ENCODE data around the gene NPC2. TPM values are rescaled to one million over a fixed set of nuclear protein-coding genes. Genes with fewer than 3 reads are reported as not detected.

Gene NPC2
- total RNA-seq, 1 donor from 2014 or later, result 178 TPM

DNA sequence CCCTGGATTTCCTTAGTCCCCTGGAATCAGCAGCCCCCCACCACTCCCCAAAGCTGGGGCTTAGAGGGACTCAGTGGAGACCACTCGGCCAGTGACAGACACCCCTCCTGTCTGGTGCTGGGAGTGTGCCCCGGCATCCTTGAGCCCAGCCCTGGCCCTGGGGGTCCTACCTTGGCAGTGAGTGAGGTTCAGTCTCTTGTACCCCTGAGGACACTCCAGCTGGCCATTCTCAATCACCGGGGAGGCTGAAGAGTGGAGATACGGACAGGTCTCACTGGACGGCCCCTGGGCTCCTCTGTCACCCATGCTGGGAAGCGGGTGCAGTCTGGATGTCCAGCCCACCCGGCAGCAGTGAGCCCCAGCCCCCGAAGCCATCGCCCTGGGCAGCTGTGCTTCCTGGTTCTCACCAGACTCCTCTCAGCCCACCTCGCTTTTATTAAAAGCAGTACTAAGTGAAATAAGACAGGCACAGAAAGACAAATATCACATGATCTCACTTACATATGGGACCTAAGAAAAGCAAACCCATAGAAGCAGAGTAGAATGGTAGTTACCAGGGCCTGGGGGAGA lies 42.7 kb upstream of the NPC2 start:
- H3K27ac Mint-ChIP-seq, result no peak overlapping the region
- H3K4me3 Mint-ChIP-seq, result no peak overlapping the region
- no peaks in the 10 kb centered on the region for H3K36me3 Mint-ChIP-seq
- no peaks in the 10 kb centered on the region for H3K9me3 Mint-ChIP-seq
- TF ChIP-seq, protein P1, sequence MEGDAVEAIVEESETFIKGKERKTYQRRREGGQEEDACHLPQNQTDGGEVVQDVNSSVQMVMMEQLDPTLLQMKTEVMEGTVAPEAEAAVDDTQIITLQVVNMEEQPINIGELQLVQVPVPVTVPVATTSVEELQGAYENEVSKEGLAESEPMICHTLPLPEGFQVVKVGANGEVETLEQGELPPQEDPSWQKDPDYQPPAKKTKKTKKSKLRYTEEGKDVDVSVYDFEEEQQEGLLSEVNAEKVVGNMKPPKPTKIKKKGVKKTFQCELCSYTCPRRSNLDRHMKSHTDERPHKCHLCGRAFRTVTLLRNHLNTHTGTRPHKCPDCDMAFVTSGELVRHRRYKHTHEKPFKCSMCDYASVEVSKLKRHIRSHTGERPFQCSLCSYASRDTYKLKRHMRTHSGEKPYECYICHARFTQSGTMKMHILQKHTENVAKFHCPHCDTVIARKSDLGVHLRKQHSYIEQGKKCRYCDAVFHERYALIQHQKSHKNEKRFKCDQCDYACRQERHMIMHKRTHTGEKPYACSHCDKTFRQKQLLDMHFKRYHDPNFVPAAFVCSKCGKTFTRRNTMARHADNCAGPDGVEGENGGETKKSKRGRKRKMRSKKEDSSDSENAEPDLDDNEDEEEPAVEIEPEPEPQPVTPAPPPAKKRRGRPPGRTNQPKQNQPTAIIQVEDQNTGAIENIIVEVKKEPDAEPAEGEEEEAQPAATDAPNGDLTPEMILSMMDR (IDR thresholded peaks at IDR 0.05; ENCODE audit: unreplicated experiment), result no peak
- DNase-seq (ENCODE audit: low spot score in 2 of 2, unreplicated experiment in 2 of 2), result no peak
- peaks cover 2% of the 10 kb centered on the region for H3K4me1 Mint-ChIP-seq
- H3K27me3 Mint-ChIP-seq (ENCODE audit: low read depth), result no peaks in the 10 kb centered on the region

DNA sequence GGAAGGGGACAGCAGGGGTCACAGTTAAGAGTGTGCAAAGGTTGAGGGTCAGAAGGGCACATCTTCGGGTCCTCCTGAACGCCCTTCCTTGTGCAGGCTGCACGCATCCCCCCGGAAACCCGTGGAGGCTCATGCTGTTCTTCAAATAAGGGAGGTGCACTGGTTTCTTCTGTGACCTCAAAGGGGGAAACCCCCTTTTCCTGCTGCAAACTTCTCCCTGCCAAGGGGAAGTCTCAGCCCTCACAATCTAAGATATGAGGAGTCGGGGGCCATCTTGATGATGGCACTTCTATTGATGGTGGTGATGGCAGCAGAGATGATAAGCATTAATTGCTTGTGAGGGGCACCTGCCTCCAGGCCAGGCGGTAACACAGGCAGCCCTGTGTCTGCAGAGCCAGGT lies 40.5 kb upstream of the NPC2 start:
- DNase-seq (ENCODE audit: low spot score in 2 of 2, unreplicated experiment in 2 of 2), result no peak
- Mint-ChIP-seq H3K27me3 (ENCODE audit: low read depth) (no peaks in the 10 kb centered on the region), H3K4me3 (no peak overlapping the region), H3K27ac (no peak overlapping the region), H3K4me1 (peaks cover 2% of the 10 kb centered on the region), H3K9me3 (no peaks in the 10 kb centered on the region), H3K36me3 (no peaks in the 10 kb centered on the region)
- TF ChIP-seq, protein P1 (IDR thresholded peaks at IDR 0.05; ENCODE audit: unreplicated experiment), result no peak

- Mint-ChIP-seq H3K36me3 (no peaks in the 10 kb centered on the region), H3K27me3 (ENCODE audit: low read depth) (no peaks in the 10 kb centered on the region), H3K4me1 (peaks cover 2% of the 10 kb centered on the region), H3K9me3 (no peaks in the 10 kb centered on the region), H3K27ac (no peak overlapping the region), H3K4me3 (no peak overlapping the region)
- TF ChIP-seq, protein P1 (IDR thresholded peaks at IDR 0.05; ENCODE audit: unreplicated experiment), result no peak
- no peak for DNase-seq (ENCODE audit: low spot score in 2 of 2, unreplicated experiment in 2 of 2)
Observed at GRCh38 chr14:74532246-74532645, 39.1 kb upstream of the NPC2 start.

DNA sequence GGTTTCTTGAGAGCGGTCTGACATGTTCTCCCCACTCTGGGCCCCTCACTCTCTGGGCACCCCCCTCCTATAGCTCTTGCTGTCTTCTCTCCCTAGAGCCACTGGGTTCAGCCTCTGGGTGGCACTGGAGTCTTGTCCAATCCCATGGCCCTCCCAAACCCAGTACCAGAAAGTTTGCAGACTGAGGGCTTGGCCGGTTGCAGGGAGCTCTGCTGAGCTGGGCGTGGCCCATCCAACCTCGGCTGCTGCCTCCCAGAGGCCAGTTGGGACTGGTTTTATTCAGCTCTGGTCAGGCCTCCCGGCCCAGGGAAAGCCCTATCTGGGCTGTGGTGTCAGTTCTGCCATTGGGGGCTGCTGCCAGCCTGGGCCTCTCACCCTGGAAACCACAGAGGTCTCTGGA lies 38.4 kb upstream of the NPC2 start:
- no peak overlapping the region for H3K27ac Mint-ChIP-seq

DNA sequence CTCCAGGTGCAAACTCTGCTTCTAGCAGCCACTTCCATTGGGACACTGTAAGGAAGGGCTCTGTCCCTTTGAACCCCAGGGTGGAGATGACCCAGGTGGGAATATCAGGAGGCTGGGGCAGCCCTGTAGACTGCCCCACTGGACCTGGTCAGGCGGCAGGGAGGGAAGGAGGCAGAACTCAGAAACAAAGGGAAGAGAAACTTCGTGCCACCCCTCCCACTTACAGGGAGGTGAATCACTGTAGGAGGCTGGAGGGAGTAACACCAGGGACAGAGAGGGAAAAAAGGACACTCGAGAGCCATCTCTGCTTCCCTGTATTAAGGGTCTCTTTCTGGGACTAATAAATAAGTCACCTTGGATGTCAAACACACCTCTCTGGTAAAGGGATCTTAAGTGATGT lies 37.9 kb upstream of the NPC2 start:
- H3K27me3 Mint-ChIP-seq (ENCODE audit: low read depth), result peaks cover 1% of the 10 kb centered on the region
- DNase-seq (ENCODE audit: low spot score in 2 of 2, unreplicated experiment in 2 of 2), result no peak
- TF ChIP-seq, protein P1 (IDR thresholded peaks at IDR 0.05; ENCODE audit: unreplicated experiment), result no peak
- no peaks in the 10 kb centered on the region for H3K9me3 Mint-ChIP-seq
- H3K27ac Mint-ChIP-seq, result no peak overlapping the region
- no peaks in the 10 kb centered on the region for H3K4me1 Mint-ChIP-seq
- no peaks in the 10 kb centered on the region for H3K36me3 Mint-ChIP-seq
- H3K4me3 Mint-ChIP-seq, result no peak overlapping the region

More for the DNA sequence above, 38.4 kb upstream of the NPC2 start:
- no peaks in the 10 kb centered on the region for H3K9me3 Mint-ChIP-seq
- peaks cover 2% of the 10 kb centered on the region for H3K4me1 Mint-ChIP-seq
- no peaks in the 10 kb centered on the region for H3K36me3 Mint-ChIP-seq
- TF ChIP-seq, protein P1 (IDR thresholded peaks at IDR 0.05; ENCODE audit: unreplicated experiment), result no peak
- no peak for DNase-seq (ENCODE audit: low spot score in 2 of 2, unreplicated experiment in 2 of 2)
- H3K4me3 Mint-ChIP-seq, result no peak overlapping the region
- H3K27me3 Mint-ChIP-seq (ENCODE audit: low read depth), result no peaks in the 10 kb centered on the region

GRCh38 chr14:74528886-74529285 lies 35.8 kb upstream of the NPC2 start:
- H3K9me3 Mint-ChIP-seq, result no peaks in the 10 kb centered on the region
- DNase-seq (ENCODE audit: low spot score in 2 of 2, unreplicated experiment in 2 of 2), result no peak
- peaks cover 6% of the 10 kb centered on the region for H3K27me3 Mint-ChIP-seq (ENCODE audit: low read depth)
- H3K36me3 Mint-ChIP-seq, result no peaks in the 10 kb centered on the region
- TF ChIP-seq, protein P1 (IDR thresholded peaks at IDR 0.05; ENCODE audit: unreplicated experiment), result no peak
- H3K4me3 Mint-ChIP-seq, result no peak overlapping the region
- no peaks in the 10 kb centered on the region for H3K4me1 Mint-ChIP-seq
- no peak overlapping the region for H3K27ac Mint-ChIP-seq

Data from mesothelial cell of epicardium (in vitro differentiated cells).